Amygdala (tissue), 56 donors: Measurements from ENCODE around the gene DENND1B.
A peak's percentile ranks its signal among the peaks of the same experiment; 100 is the strongest.
"Not testable (repeated sequence)": the region's sequence is repeated elsewhere in the genome, so short reads cannot be mapped to it uniquely, and the experiment has no call there.

ENCODE experiments used
- DNase-seq, 56 donors: peaks; one replicate each; lab custom pipeline; 2025; lab: John Stamatoyannopoulos, UW

DENND1B gene

GRCh38 chr1:197745911-197746310, 29.4 kb downstream of the DENND1B start:
- DNase-seq: no peak

GRCh38 chr1:197744979-197745378, 30.3 kb downstream of the DENND1B start:
- DNase-seq: no peak

- no peak for DNase-seq
These were observed 31.7 kb downstream of the DENND1B start for GRCh38 chr1:197743578-197743977.

- DNase-seq: no peak
These were observed 34.3 kb downstream of the DENND1B start for GRCh38 chr1:197740992-197741391.

GRCh38 chr1:197738927-197739326, 36.4 kb downstream of the DENND1B start:
- DNase-seq: no peak

- DNase-seq: no peak
These were observed 37.4 kb downstream of the DENND1B start for GRCh38 chr1:197737916-197738315.

GRCh38 chr1:197736685-197737084, 38.6 kb downstream of the DENND1B start:
- no peak for DNase-seq

GRCh38 chr1:197735461-197735860, 39.8 kb downstream of the DENND1B start:
- no peak for DNase-seq

- DNase-seq: peak in 6 of 56 donors; percentile 3 to 15 (median 4)
These were observed 42.0 kb downstream of the DENND1B start for GRCh38 chr1:197733324-197733723.

- no peak for DNase-seq
These were observed 43.1 kb downstream of the DENND1B start for GRCh38 chr1:197732187-197732586.

- no peak for DNase-seq
These were observed 43.8 kb downstream of the DENND1B start for GRCh38 chr1:197731449-197731848.

GRCh38 chr1:197725976-197726375, 49.3 kb downstream of the DENND1B start:
- no peak for DNase-seq

- no peak for DNase-seq
These were observed 50.2 kb downstream of the DENND1B start for GRCh38 chr1:197725044-197725443.

GRCh38 chr1:197715806-197716205, 59.5 kb downstream of the DENND1B start:
- no peak for DNase-seq

- DNase-seq: no peak
These were observed 68.7 kb downstream of the DENND1B start for GRCh38 chr1:197706601-197707000.

GRCh38 chr1:197705941-197706340, 69.3 kb downstream of the DENND1B start:
- DNase-seq: no peak

- not testable (repeated sequence) for DNase-seq
These were observed 74.6 kb downstream of the DENND1B start for GRCh38 chr1:197700688-197701087.

GRCh38 chr1:197696372-197696771, 78.9 kb downstream of the DENND1B start:
- no peak for DNase-seq

- DNase-seq: no peak
These were observed 79.3 kb downstream of the DENND1B start for GRCh38 chr1:197695961-197696360.

GRCh38 chr1:197692965-197693364, 82.3 kb downstream of the DENND1B start:
- no peak for DNase-seq

GRCh38 chr1:197691816-197692215, 83.5 kb downstream of the DENND1B start:
- no peak for DNase-seq

GRCh38 chr1:197690074-197690473, 85.2 kb downstream of the DENND1B start:
- DNase-seq: no peak

GRCh38 chr1:197688233-197688632, 87.0 kb downstream of the DENND1B start:
- no peak for DNase-seq
